Body of pancreas (tissue), 4 donors: ENCODE measurements around the gene CFHR4. TPM values are rescaled to one million over a fixed set of nuclear protein-coding genes. Genes with fewer than 3 reads are reported as not detected.
"Not testable (repeated sequence)": the region's sequence is repeated elsewhere in the genome, so short reads cannot be mapped to it uniquely, and the experiment has no call there.

ENCODE experiments used
- ATAC-seq: fragments of 150-250 bp; one replicate; pipeline ENCODE4 v1.9.1; 2016
- DNase-seq, 4 donors: peaks; one replicate each; pipeline ENCODE4 v3.0.0-alpha.2; 2019
- H3K27ac ChIP-seq, 4 donors: fragments of 200-600 bp; sonication (generic); 1 replicate in 3 of 4; 2 replicates in 1 of 4; pipeline versions ENCODE4 v1.5.1 to v1.6.1; 2016 to 2019; ENCODE audit warnings: mild to moderate bottlenecking in 1 of 4, mixed read lengths in 1 of 4, moderate library complexity in 1 of 4
- H3K27me3 ChIP-seq, 2 donors: fragments of 200-600 bp; sonication (generic); one replicate each; pipeline ENCODE4 v1.6.0; 2016; ENCODE audit warnings: mild to moderate bottlenecking in 1 of 2
- H3K36me3 ChIP-seq, 2 donors: fragments of 200-600 bp; sonication (generic); replicated peaks in 1 of 2; 2 replicates each; pipeline ENCODE4 v1.5.1; 2016; ENCODE audit warnings: low read depth in 2 of 2; ENCODE audit not compliant: insufficient read depth in 1 of 2
- H3K4me1 ChIP-seq: fragments of 200-600 bp; sonication (generic); one replicate; pipeline ENCODE4 v1.6.0; 2016
- H3K4me3 ChIP-seq, 2 donors: fragments of 200-600 bp; sonication (generic); 1 replicate in 1 of 2; 2 replicates in 1 of 2; pipeline ENCODE4 v1.5.1; 2016 to 2019
- H3K9me3 ChIP-seq, 3 donors: fragments of 200-600 bp; sonication (generic); 1 replicate in 2 of 3; 2 replicates in 1 of 3; pipeline ENCODE4 v1.5.1; 2016
- CTCF ChIP-seq, 7 experiments: fragments of 450-650 bp in 4 of 7; fragments of 200-600 bp in 3 of 7; sonication (generic) in 3 of 7; IDR thresholded peaks; one replicate each; pipeline ENCODE4 v1.5.1; 2016 to 2019; ENCODE audit warnings: antibody characterized with exemption in 7 of 7
- POLR2A ChIP-seq, 3 donors: fragments of 450-650 bp; IDR thresholded peaks; one replicate each; pipeline ENCODE4 v1.6.1; 2016; ENCODE audit warnings: antibody characterized with exemption in 3 of 3, mild to moderate bottlenecking in 2 of 3
- WGBS, 2 donors: methylation state at CpG; one replicate each; pipeline ENCODE4 v1.1.5; 2017; 5-methylcytosine and 5-hydroxymethylcytosine counted together
- intact Hi-C: fragments of 100-400 bp; cut with DNase I; formaldehyde crosslinking; loops from one replicate; pipeline ENCODE4 v1.15.1; 2023
- total RNA-seq, 2 donors: library from RNA; depleted of rRNA; stranded (reverse); fragments of >200 nt; gene quantifications; one replicate each; pipeline ENCODE4 v1.1.0, GENCODE V29; 2016

Gene CFHR4
- total RNA-seq, result not detected

GRCh38 chr1:196887515-196888239, at the start of gene CFHR4:
Gene CFHR4, plus strand, starts transcription at chr1:196888052. Its CDS starts 99 bp downstream, at chr1:196888151.
- Histone ChIP-seq H3K4me1 (no peaks in the 10 kb centered on the region), H3K27me3 (no peaks in the 10 kb centered on the region), H3K27ac (no peak within 1 kb of the TSS), H3K36me3 (no peaks in the 10 kb centered on the region), H3K9me3 (peaks cover 0 to 3% (median 0%) of the 10 kb centered on the region in 3 donors), H3K4me3 (no peak within 1 kb of the TSS)
- TF ChIP-seq POLR2A (IDR thresholded peaks at IDR 0.05), result no peak
- TF ChIP-seq CTCF (IDR thresholded peaks at IDR 0.05), result no peak
- no peak for DNase-seq
- intact Hi-C loops, result no loop called here
- ATAC-seq, result no peak

GRCh38 chr1:196849613-196850492, 38.0 kb upstream of the CFHR4 start:
- H3K27me3 ChIP-seq, DNase-seq, H3K9me3 ChIP-seq, H3K36me3 ChIP-seq, H3K4me1 ChIP-seq, H3K4me3 ChIP-seq, ATAC-seq, intact Hi-C loops, H3K27ac ChIP-seq: not testable (repeated sequence)
- WGBS, 2 donors, result 41 to 55% methylated on average over 2 of the region's 4 CpGs

GRCh38 chr1:196856053-196856452, 31.8 kb upstream of the CFHR4 start:
- H3K27me3 ChIP-seq, result no peaks in the 10 kb centered on the region
- intact Hi-C loops, result no loop called here
- no peak for ATAC-seq
- TF ChIP-seq CTCF (IDR thresholded peaks at IDR 0.05) (no peak), POLR2A (IDR thresholded peaks at IDR 0.05) (no peak)
- no peak for DNase-seq
- H3K4me1 ChIP-seq, result no peaks in the 10 kb centered on the region
- no peaks in the 10 kb centered on the region for H3K36me3 ChIP-seq
- no peaks in the 10 kb centered on the region for H3K9me3 ChIP-seq
- H3K4me3 ChIP-seq, result no peak overlapping the region
- 67 to 68% methylated on average over 6 of the region's 6 CpGs for WGBS, 2 donors
- H3K27ac ChIP-seq, result no peak overlapping the region

- Histone ChIP-seq H3K4me1 (no peaks in the 10 kb centered on the region), H3K4me3 (no peak overlapping the region), H3K27me3 (no peaks in the 10 kb centered on the region), H3K9me3 (no peaks in the 10 kb centered on the region), H3K36me3 (no peaks in the 10 kb centered on the region), H3K27ac (no peak overlapping the region)
- TF ChIP-seq CTCF (IDR thresholded peaks at IDR 0.05) (no peak), POLR2A (IDR thresholded peaks at IDR 0.05) (no peak)
- DNase-seq (no peak), ATAC-seq (no peak)
- WGBS, 2 donors, result 48 to 68% methylated on average over 2 of the region's 2 CpGs
- intact Hi-C loops, result no loop called here
Measured at GRCh38 chr1:196857188-196857587, 30.7 kb upstream of the CFHR4 start.

- no peak overlapping the region for H3K27ac ChIP-seq
- ATAC-seq (no peak), DNase-seq (no peak)
- no peaks in the 10 kb centered on the region for H3K4me1 ChIP-seq
- TF ChIP-seq POLR2A (IDR thresholded peaks at IDR 0.05) (no peak), CTCF (IDR thresholded peaks at IDR 0.05) (no peak)
- no peaks in the 10 kb centered on the region for H3K36me3 ChIP-seq
- no peak overlapping the region for H3K4me3 ChIP-seq
- WGBS, 2 donors, result 69 to 71% methylated on average over 3 of the region's 3 CpGs
- no peaks in the 10 kb centered on the region for H3K9me3 ChIP-seq
- intact Hi-C loops, result no loop called here
- no peaks in the 10 kb centered on the region for H3K27me3 ChIP-seq
Measured at GRCh38 chr1:196858811-196859210, 29.0 kb upstream of the CFHR4 start.
